Caco-2 (cell line): ENCODE data around the gene ATG2A. TPM values are rescaled to one million over a fixed set of nuclear protein-coding genes. Genes with fewer than 3 reads are reported as not detected.
A peak's percentile ranks its signal among the peaks of the same experiment; 100 is the strongest.

Experiments used
- BruUV-seq: library from RNA; stranded (reverse); fragments of 400-500 nt; replicated peaks from 2 replicates; lab custom pipeline; 2021; lab: Mats Ljungman, UMichigan
- CTCF ChIA-PET: fragments of 300-600 bp; sonication (Branson Sonifier 250); formaldehyde crosslinking; loops from one replicate; lab custom pipeline; 2022; ENCODE audit warnings: antibody characterized with exemption; lab: Charles Lee
- POLR2A ChIA-PET: fragments of 300-600 bp; sonication (Branson Sonifier 250); formaldehyde crosslinking; loops from one replicate; lab custom pipeline; 2022; ENCODE audit warnings: antibody characterized with exemption; lab: Charles Lee
- DNase-seq, 2 experiments: peaks; one replicate each; pipeline versions ENCODE4 v3.0.0 to v3.0.0-alpha.2; 2020 to 2022
- H3K27me3 ChIP-seq: replicated peaks from 2 replicates; pipeline ENCODE4 v1.6.0; 2011; ENCODE audit warnings: low read length; ENCODE audit not compliant: control insufficient read depth, insufficient read depth
- H3K36me3 ChIP-seq: 2 replicates; pipeline ENCODE4 v1.5.1; 2011; ENCODE audit warnings: low read length; ENCODE audit not compliant: control insufficient read depth, insufficient read depth
- H3K4me1 ChIP-seq: fragments of 250-450 bp; sonication (Bioruptor Pico); 2 replicates; pipeline ENCODE4 v1.5.1; 2020; ENCODE audit warnings: mild to moderate bottlenecking
- H3K4me3 ChIP-seq: 2 replicates; pipeline ENCODE4 v1.5.1; 2011; ENCODE audit warnings: low read depth, mild to moderate bottlenecking, control low read depth, low read length
- H3K9me3 ChIP-seq: fragments of 250-450 bp; sonication (Bioruptor Pico); 2 replicates; pipeline ENCODE4 v1.5.1; 2020; ENCODE audit warnings: mild to moderate bottlenecking, moderate library complexity
- H3K27ac Mint-ChIP-seq: one replicate; pipeline ENCODE4 v1.8.0; 2022; ENCODE audit warnings: mixed read lengths; ENCODE audit not compliant: unreplicated experiment
- H3K27me3 Mint-ChIP-seq: one replicate; pipeline ENCODE4 v1.8.0; 2022; ENCODE audit warnings: mixed read lengths; ENCODE audit not compliant: insufficient read depth, unreplicated experiment
- H3K36me3 Mint-ChIP-seq: one replicate; pipeline ENCODE4 v1.8.0; 2022; ENCODE audit warnings: mild to moderate bottlenecking, mixed read lengths; ENCODE audit not compliant: insufficient read depth, unreplicated experiment
- H3K4me1 Mint-ChIP-seq: one replicate; pipeline ENCODE4 v1.8.0; 2022; ENCODE audit warnings: low read depth, mixed read lengths; ENCODE audit not compliant: unreplicated experiment
- H3K4me3 Mint-ChIP-seq: one replicate; pipeline ENCODE4 v1.8.0; 2022; ENCODE audit warnings: mild to moderate bottlenecking, moderate library complexity, mixed read lengths; ENCODE audit not compliant: unreplicated experiment
- H3K9me3 Mint-ChIP-seq: one replicate; pipeline ENCODE4 v1.8.0; 2022; ENCODE audit warnings: mixed read lengths; ENCODE audit not compliant: unreplicated experiment
- intact Hi-C: fragments of 100-400 bp; cut with micrococcal nuclease; formaldehyde crosslinking; loops from one replicate; pipeline ENCODE4 v1.10.0; 2022; ENCODE audit not compliant: unreplicated experiment
- total RNA-seq: library from RNA; stranded (reverse); gene quantifications from 2 replicates; pipeline ENCODE4 v1.2.3, GENCODE V29; 2022
- TF ChIP-seq, protein P1 (sequence below), 2 experiments: fragments of 200-600 bp in 1 of 2; IDR thresholded peaks; 1 replicate in 1 of 2; 2 replicates in 1 of 2; pipeline versions ENCODE4 v1.5.1 to v1.8.0; 2011 to 2022; ENCODE audit warnings: antibody characterized with exemption in 1 of 2, control low read depth in 1 of 2, inconsistent platforms in 1 of 2, low read depth in 1 of 2, low read length in 1 of 2, mild to moderate bottlenecking in 1 of 2, moderate library complexity in 1 of 2; ENCODE audit not compliant: insufficient read depth in 1 of 2, severe bottlenecking in 1 of 2, unreplicated experiment in 1 of 2

The ATG2A gene
- total RNA-seq, 1 experiment from 2014 or later = 27.9 TPM

DNA sequence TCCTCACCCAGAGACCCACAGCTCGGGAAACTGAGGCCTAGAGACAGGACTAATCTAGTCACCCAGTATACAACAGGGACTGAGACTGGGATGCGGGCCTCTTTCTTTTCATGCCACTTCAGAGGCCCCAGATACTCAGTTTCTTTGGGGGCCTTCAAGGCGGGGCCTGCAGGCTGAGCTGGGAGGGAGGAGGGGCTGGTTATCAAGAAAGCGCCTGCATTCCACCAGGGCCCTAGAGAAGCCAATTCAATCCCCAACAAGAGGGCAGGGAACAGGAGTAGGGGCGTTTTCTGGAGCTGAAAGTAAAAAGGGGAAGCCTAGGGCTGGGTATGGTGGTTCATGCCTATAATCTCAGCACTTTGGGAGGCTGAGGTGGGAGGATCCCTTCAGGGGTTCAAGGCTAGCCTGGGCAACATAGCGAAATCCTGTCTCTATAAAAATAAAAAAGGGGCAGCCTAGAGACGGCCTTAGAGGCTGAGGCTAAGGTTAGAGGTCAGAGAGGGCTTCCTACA, 1.6 kb downstream of the ATG2A start:
- intact Hi-C loops = no loop called here
- CTCF ChIA-PET = interaction anchor here (1.4 kb wide), 1 partner anchor 97 kb away, joined by 6 read pairs; no protein-coding TSS in a partner anchor
- H3K4me3 Mint-ChIP-seq = peak overlapping the region; percentile 91
- Histone ChIP-seq H3K27me3 (no peaks in the 10 kb centered on the region), H3K4me1 (peaks cover 6% of the 10 kb centered on the region), H3K36me3 (peaks cover 4% of the 10 kb centered on the region), H3K4me3 (peak overlapping the region; percentile 93), H3K9me3 (no peaks in the 10 kb centered on the region)
- no peak for DNase-seq
- H3K36me3 Mint-ChIP-seq = peaks cover 26% of the 10 kb centered on the region
- no peaks in the 10 kb centered on the region for H3K9me3 Mint-ChIP-seq
- H3K27me3 Mint-ChIP-seq = no peaks in the 10 kb centered on the region
- peak overlapping the region; percentile 74 for H3K27ac Mint-ChIP-seq
- no TSS peak for BruUV-seq
- TF ChIP-seq, protein P1, sequence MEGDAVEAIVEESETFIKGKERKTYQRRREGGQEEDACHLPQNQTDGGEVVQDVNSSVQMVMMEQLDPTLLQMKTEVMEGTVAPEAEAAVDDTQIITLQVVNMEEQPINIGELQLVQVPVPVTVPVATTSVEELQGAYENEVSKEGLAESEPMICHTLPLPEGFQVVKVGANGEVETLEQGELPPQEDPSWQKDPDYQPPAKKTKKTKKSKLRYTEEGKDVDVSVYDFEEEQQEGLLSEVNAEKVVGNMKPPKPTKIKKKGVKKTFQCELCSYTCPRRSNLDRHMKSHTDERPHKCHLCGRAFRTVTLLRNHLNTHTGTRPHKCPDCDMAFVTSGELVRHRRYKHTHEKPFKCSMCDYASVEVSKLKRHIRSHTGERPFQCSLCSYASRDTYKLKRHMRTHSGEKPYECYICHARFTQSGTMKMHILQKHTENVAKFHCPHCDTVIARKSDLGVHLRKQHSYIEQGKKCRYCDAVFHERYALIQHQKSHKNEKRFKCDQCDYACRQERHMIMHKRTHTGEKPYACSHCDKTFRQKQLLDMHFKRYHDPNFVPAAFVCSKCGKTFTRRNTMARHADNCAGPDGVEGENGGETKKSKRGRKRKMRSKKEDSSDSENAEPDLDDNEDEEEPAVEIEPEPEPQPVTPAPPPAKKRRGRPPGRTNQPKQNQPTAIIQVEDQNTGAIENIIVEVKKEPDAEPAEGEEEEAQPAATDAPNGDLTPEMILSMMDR (IDR thresholded peaks at IDR 0.05; ENCODE audit: insufficient read depth in 1 of 2, low read depth in 1 of 2, low read length in 1 of 2, severe bottlenecking in 1 of 2, unreplicated experiment in 1 of 2) = no peak
- POLR2A ChIA-PET = no interaction called here
- no peaks in the 10 kb centered on the region for H3K4me1 Mint-ChIP-seq

DNA sequence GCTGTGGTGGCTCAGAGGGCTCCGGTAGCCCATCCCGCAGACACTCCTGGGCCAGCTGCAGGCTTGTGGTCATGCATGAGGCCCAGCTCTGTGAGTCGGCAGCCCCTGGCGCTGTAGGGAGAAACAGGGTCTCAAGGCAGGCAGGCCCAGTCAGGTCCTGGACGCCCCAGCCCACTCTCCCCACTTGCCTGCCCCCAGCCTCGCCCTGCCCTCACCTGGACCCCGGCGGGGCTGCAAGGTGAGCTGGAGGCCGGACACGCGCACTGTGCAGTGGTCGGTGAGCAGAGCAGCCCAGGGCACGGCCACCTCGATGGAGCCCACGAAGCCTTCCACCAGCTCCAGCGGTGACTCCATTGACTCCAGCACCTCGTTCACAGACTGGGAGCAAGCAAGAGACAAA, 2.9 kb downstream of the ATG2A start:
- intact Hi-C loops = no loop called here
- ChIA-PET CTCF (interaction anchor here (0.6 kb wide), 1 partner anchor 16 kb away, joined by 4 read pairs; no protein-coding TSS in a partner anchor), POLR2A (no interaction called here)
- Mint-ChIP-seq H3K27ac (no peak overlapping the region), H3K4me3 (no peak overlapping the region), H3K36me3 (peaks cover 29% of the 10 kb centered on the region), H3K4me1 (no peaks in the 10 kb centered on the region), H3K27me3 (no peaks in the 10 kb centered on the region), H3K9me3 (no peaks in the 10 kb centered on the region)
- TF ChIP-seq, protein P1 (IDR thresholded peaks at IDR 0.05; ENCODE audit: insufficient read depth in 1 of 2, low read depth in 1 of 2, low read length in 1 of 2, severe bottlenecking in 1 of 2, unreplicated experiment in 1 of 2) = no peak
- Histone ChIP-seq H3K4me1 (peaks cover 6% of the 10 kb centered on the region), H3K36me3 (peaks cover 4% of the 10 kb centered on the region), H3K9me3 (no peaks in the 10 kb centered on the region), H3K27me3 (no peaks in the 10 kb centered on the region), H3K4me3 (no peak overlapping the region)
- DNase-seq = no peak
- no TSS peak for BruUV-seq

DNA sequence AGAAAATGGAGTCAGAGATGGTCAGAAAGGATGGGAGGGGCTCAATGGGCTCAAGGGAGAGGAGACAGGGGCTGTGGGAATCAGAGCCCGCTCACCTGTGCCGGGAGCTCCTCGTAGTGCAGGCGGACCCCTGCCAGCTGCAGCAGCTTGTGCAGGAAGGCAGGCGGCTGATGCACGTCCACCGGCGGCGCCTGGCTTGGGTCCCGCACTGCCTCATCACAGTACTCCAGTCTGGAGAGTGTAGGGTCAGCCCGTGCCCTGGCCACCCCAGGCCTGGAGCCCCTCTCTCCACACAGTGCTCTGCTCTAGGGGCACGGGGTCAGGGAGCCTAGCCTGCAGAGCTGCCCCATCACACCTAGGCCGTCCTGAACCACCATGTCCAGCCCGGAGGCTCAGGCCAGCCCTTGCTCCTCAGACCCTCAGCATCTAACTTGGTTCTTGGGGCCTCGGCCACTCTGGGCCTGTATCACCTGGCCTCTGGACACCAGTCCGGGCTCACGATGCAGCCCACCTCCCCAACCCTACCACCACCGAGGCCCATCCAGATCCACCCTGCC, 3.8 kb downstream of the ATG2A start:
- peaks cover 4% of the 10 kb centered on the region for H3K4me1 ChIP-seq
- peaks cover 4% of the 10 kb centered on the region for H3K36me3 ChIP-seq
- no peaks in the 10 kb centered on the region for H3K9me3 Mint-ChIP-seq
- TF ChIP-seq, protein P1 (IDR thresholded peaks at IDR 0.05; ENCODE audit: insufficient read depth in 1 of 2, low read depth in 1 of 2, low read length in 1 of 2, severe bottlenecking in 1 of 2, unreplicated experiment in 1 of 2) = no peak
- no peaks in the 10 kb centered on the region for H3K9me3 ChIP-seq
- no peak overlapping the region for H3K4me3 Mint-ChIP-seq
- H3K27me3 ChIP-seq = no peaks in the 10 kb centered on the region
- no peak overlapping the region for H3K4me3 ChIP-seq
- H3K27ac Mint-ChIP-seq = no peak overlapping the region
- BruUV-seq = no TSS peak
- DNase-seq = no peak
- intact Hi-C loops = no loop called here
- ChIA-PET POLR2A (no interaction called here), CTCF (no interaction called here)
- peaks cover 29% of the 10 kb centered on the region for H3K36me3 Mint-ChIP-seq
- H3K27me3 Mint-ChIP-seq = no peaks in the 10 kb centered on the region
- no peaks in the 10 kb centered on the region for H3K4me1 Mint-ChIP-seq
